ENCODE measurements around the gene CNTNAP2. TPM values are rescaled to one million over a fixed set of nuclear protein-coding genes. Genes with fewer than 3 reads are reported as not detected.

Gene CNTNAP2
- total and polyA plus RNA-seq, 2 of the 13 experiments (the other 11 are each of a cell fraction or from before 2014, with no cell fraction given): 0.40 to 0.42 TPM

DNA sequence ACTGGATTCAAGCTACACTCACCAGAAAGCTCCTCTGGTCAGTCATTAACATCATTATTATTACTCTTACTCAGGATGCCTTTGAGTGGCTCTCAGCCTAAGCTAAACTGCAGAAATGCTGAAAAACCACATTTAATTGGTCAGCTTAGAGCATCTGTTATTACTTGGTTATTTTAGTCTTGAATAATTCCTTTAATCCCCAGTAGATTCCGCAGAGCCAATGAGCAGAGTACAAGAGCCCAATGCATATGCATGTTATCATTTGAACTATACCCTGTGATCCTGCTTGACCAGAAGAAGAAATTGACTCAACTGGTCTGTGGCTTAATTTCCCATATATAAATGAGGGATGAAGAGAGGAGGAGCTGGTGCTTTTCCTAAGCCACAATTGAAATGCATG, 2056.3 kb downstream of the CNTNAP2 start:
- ChIA-PET CTCF (ENCODE audit: low intra/inter-chr PET ratio, low total read pairs) (no interaction called here), POLR2A (no interaction called here)
- in situ Hi-C loops (cut with HindIII; ENCODE audit: extremely low pct_ligation_motif_present, low pct_unique_long_range_greater_than_20kb): no loop called here
- no peak overlapping the region for H2AFZ ChIP-seq (ENCODE audit: low read length)
- H3K9me3 ChIP-seq (ENCODE audit: low read length): no peaks in the 10 kb centered on the region
- no peak overlapping the region for H3K4me3 ChIP-seq (replicated peaks in 1 of 3; ENCODE audit: insufficient read depth in 1 of 3, low read depth in 2 of 3, low read length in 3 of 3)
- FAIRE-seq: no peak
- TF ChIP-seq, protein P1, sequence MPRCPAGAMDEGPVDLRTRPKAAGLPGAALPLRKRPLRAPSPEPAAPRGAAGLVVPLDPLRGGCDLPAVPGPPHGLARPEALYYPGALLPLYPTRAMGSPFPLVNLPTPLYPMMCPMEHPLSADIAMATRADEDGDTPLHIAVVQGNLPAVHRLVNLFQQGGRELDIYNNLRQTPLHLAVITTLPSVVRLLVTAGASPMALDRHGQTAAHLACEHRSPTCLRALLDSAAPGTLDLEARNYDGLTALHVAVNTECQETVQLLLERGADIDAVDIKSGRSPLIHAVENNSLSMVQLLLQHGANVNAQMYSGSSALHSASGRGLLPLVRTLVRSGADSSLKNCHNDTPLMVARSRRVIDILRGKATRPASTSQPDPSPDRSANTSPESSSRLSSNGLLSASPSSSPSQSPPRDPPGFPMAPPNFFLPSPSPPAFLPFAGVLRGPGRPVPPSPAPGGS (CRISPR knock-in tag; IDR thresholded peaks at IDR 0.05): no peak
- TF ChIP-seq TBX3 (IDR thresholded peaks at IDR 0.05; ENCODE audit: borderline replicate concordance) (no peak), PAF1 (CRISPR knock-in tag; IDR thresholded peaks at IDR 0.05) (no peak), HOXA5 (CRISPR knock-in tag; IDR thresholded peaks at IDR 0.05) (no peak), GZF1 (CRISPR knock-in tag; IDR thresholded peaks at IDR 0.05) (no peak)
- no peaks in the 10 kb centered on the region for H4K20me1 ChIP-seq (ENCODE audit: insufficient read depth, low read length)
- no peak for DNase-seq (ENCODE audit: low spot score)
- H3K27ac ChIP-seq (ENCODE audit: extremely low read length, insufficient read depth, low read length): no peak overlapping the region
- H3K36me3 ChIP-seq (replicated peaks in 1 of 2; ENCODE audit: control insufficient read depth in 1 of 2, insufficient read depth in 2 of 2, low read length in 2 of 2): no peaks in the 10 kb centered on the region
- H3K79me2 ChIP-seq (ENCODE audit: insufficient read depth, low read length): no peaks in the 10 kb centered on the region
- no peak overlapping the region for H3K4me2 ChIP-seq (ENCODE audit: low read depth, low read length)
- intact Hi-C loops (cut with micrococcal nuclease; ENCODE audit: unreplicated experiment): no loop called here
- H3K9ac ChIP-seq (ENCODE audit: insufficient read depth, low read depth, low read length): no peak overlapping the region
- H3K27me3 ChIP-seq (ENCODE audit: control insufficient read depth in 1 of 2, insufficient read depth in 2 of 2, low read length in 2 of 2): no peaks in the 10 kb centered on the region
- 67% methylated on average over 1 of the region's 1 CpG for WGBS (ENCODE audit: low lambda C conversion rate)
- ATAC-seq: no peak
- no peaks in the 10 kb centered on the region for H3K4me1 ChIP-seq (ENCODE audit: insufficient read depth, low read length)
- no TSS peak for BruUV-seq (replicated peaks)

DNA sequence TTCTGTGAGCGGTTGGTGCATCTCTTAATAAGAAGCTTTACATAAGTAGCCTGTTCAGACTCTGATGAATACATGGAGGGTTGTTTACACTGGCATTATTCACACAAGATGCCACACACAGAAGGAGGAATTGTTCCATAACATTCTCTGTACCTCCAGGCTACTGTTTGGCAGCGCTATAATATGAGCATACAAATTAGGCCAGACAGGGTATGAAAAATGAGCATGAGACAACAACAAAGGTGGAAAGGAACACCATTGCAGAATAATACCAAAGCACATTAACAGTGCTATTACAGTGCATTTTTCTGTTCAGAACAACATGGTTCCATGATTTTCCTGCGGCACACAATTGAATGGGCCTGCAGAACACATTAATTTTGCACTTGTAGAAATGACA, 2056.8 kb downstream of the CNTNAP2 start:
- no peak for DNase-seq (ENCODE audit: low spot score)
- ChIA-PET CTCF (ENCODE audit: low intra/inter-chr PET ratio, low total read pairs) (no interaction called here), POLR2A (no interaction called here)
- BruUV-seq (replicated peaks): no TSS peak
- Histone ChIP-seq H4K20me1 (ENCODE audit: insufficient read depth, low read length) (no peaks in the 10 kb centered on the region), H2AFZ (ENCODE audit: low read length) (no peak overlapping the region), H3K4me2 (ENCODE audit: low read depth, low read length) (no peak overlapping the region), H3K36me3 (replicated peaks in 1 of 2; ENCODE audit: control insufficient read depth in 1 of 2, insufficient read depth in 2 of 2, low read length in 2 of 2) (no peaks in the 10 kb centered on the region), H3K4me1 (ENCODE audit: insufficient read depth, low read length) (no peaks in the 10 kb centered on the region), H3K4me3 (replicated peaks in 1 of 3; ENCODE audit: insufficient read depth in 1 of 3, low read depth in 2 of 3, low read length in 3 of 3) (no peak overlapping the region), H3K79me2 (ENCODE audit: insufficient read depth, low read length) (no peaks in the 10 kb centered on the region), H3K27ac (ENCODE audit: extremely low read length, insufficient read depth, low read length) (no peak overlapping the region), H3K9ac (ENCODE audit: insufficient read depth, low read depth, low read length) (no peak overlapping the region), H3K9me3 (ENCODE audit: low read length) (no peaks in the 10 kb centered on the region), H3K27me3 (ENCODE audit: control insufficient read depth in 1 of 2, insufficient read depth in 2 of 2, low read length in 2 of 2) (no peaks in the 10 kb centered on the region)
- intact Hi-C loops (cut with micrococcal nuclease; ENCODE audit: unreplicated experiment) (no loop called here), in situ Hi-C loops (cut with HindIII; ENCODE audit: extremely low pct_ligation_motif_present, low pct_unique_long_range_greater_than_20kb) (no loop called here)
- FAIRE-seq: no peak
- no peak for ATAC-seq
- 0% methylated on average over 3 of the region's 3 CpGs for WGBS (ENCODE audit: low lambda C conversion rate)
- TF ChIP-seq TEAD3 (CRISPR knock-in tag; optimal IDR thresholded peaks at IDR 0.05; ENCODE audit: borderline replicate concordance) (no peak), ISX (CRISPR knock-in tag; conservative IDR thresholded peaks at IDR 0.05) (no peak), ZNF772 (CRISPR knock-in tag; IDR thresholded peaks at IDR 0.05) (no peak), ZNF605 (CRISPR knock-in tag; IDR thresholded peaks at IDR 0.05) (no peak), CEBPB (IDR thresholded peaks at IDR 0.05; ENCODE audit: borderline replicate concordance, low read depth, low read length) (no peak), SMAD3 (CRISPR knock-in tag; IDR thresholded peaks at IDR 0.05) (no peak), ZFY (CRISPR knock-in tag; IDR thresholded peaks at IDR 0.05) (no peak)
- TF ChIP-seq, protein P2, sequence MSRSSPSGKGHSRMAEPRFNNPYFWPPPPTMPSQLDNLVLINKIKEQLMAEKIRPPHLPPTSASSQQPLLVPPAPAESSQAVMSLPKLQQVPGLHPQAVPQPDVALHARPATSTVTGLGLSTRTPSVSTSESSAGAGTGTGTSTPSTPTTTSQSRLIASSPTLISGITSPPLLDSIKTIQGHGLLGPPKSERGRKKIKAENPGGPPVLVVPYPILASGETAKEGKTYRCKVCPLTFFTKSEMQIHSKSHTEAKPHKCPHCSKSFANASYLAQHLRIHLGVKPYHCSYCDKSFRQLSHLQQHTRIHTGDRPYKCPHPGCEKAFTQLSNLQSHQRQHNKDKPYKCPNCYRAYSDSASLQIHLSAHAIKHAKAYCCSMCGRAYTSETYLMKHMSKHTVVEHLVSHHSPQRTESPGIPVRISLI (CRISPR knock-in tag; IDR thresholded peaks at IDR 0.05; ENCODE audit: borderline replicate concordance): no peak
- TF ChIP-seq, protein P3, sequence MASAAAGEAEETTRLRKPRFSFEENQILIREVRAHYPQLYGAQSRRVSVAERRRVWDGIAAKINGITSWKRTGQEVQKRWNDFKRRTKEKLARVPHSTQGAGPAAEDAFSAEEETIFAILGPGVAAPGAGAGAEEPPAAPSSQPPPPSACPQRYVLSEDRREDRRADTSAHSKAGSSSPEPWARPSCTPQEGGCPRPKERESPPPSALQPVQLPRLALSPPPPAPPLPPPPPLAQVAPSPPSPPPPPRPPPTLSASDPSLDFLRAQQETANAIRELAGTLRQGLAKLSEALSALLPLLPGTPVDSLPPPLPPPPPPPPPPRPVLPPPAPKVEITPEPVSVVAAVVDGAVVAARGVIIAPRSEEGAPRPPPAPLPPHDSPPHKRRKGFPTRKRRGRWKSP (CRISPR knock-in tag; IDR thresholded peaks at IDR 0.05): no peak
- TF ChIP-seq, protein P4, sequence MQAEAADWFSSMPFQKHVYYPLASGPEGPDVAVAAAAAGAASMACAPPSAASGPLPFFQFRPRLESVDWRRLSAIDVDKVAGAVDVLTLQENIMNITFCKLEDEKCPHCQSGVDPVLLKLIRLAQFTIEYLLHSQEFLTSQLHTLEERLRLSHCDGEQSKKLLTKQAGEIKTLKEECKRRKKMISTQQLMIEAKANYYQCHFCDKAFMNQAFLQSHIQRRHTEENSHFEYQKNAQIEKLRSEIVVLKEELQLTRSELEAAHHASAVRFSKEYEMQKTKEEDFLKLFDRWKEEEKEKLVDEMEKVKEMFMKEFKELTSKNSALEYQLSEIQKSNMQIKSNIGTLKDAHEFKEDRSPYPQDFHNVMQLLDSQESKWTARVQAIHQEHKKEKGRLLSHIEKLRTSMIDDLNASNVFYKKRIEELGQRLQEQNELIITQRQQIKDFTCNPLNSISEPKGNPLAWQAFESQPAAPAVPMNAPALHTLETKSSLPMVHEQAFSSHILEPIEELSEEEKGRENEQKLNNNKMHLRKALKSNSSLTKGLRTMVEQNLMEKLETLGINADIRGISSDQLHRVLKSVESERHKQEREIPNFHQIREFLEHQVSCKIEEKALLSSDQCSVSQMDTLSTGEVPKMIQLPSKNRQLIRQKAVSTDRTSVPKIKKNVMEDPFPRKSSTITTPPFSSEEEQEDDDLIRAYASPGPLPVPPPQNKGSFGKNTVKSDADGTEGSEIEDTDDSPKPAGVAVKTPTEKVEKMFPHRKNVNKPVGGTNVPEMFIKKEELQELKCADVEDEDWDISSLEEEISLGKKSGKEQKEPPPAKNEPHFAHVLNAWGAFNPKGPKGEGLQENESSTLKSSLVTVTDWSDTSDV (CRISPR knock-in tag; IDR thresholded peaks at IDR 0.05): no peak
